IMR-90 (cell line): ENCODE results near the gene TRIM63. TPM values are rescaled to one million over a fixed set of nuclear protein-coding genes. Genes with fewer than 3 reads are reported as not detected.
A peak's percentile ranks its signal among the peaks of the same experiment; 100 is the strongest.

ENCODE experiments used
- ATAC-seq: fragments of 200-7000 bp; cut with Tn5 transposase; 2 replicates; pipeline ENCODE4 v1.9.1; 2020; ENCODE audit warnings: low read depth, mild to moderate bottlenecking, moderate library complexity
- BruUV-seq: library from RNA; stranded (reverse); fragments of 400-500 nt; replicated peaks from 2 replicates; lab custom pipeline; 2021; lab: Mats Ljungman, UMichigan
- CTCF ChIA-PET: fragments of 300-600 bp; formaldehyde crosslinking; extraction: SDS; loops from one replicate; lab custom pipeline; 2021; ENCODE audit warnings: antibody characterized with exemption; lab: Yijun Ruan, JAX
- POLR2A ChIA-PET: fragments of 300-600 bp; sonication (Branson Sonifier 250); formaldehyde crosslinking; loops from one replicate; lab custom pipeline; 2022; ENCODE audit warnings: antibody characterized with exemption; ENCODE audit not compliant: unreplicated experiment; lab: Charles Lee
- DNase-seq: peaks from one replicate; pipeline ENCODE4 v3.0.0; 2013
- H2AFZ ChIP-seq: replicated peaks from 2 replicates; pipeline ENCODE3; 2013; ENCODE audit warnings: low read length, mild to moderate bottlenecking; ENCODE audit not compliant: poor library complexity
- H2AK5ac ChIP-seq: 2 replicates; pipeline ENCODE4 v1.6.1; 2013; ENCODE audit warnings: low read depth, low read length, inconsistent platforms
- H2AK9ac ChIP-seq: replicated peaks from 2 replicates; pipeline ENCODE3; 2013; ENCODE audit warnings: mild to moderate bottlenecking, low read depth, low read length, moderate library complexity; ENCODE audit not compliant: poor library complexity
- H2BK120ac ChIP-seq: 2 replicates; pipeline ENCODE4 v1.6.1; 2013; ENCODE audit warnings: low read depth, low read length, inconsistent platforms
- H2BK15ac ChIP-seq: 3 replicates; pipeline ENCODE4 v1.6.1; 2013; ENCODE audit warnings: low read depth, low read length, inconsistent platforms
- H2BK20ac ChIP-seq: 2 replicates; pipeline ENCODE4 v1.6.1; 2013; ENCODE audit warnings: low read depth, mild to moderate bottlenecking, inconsistent platforms, low read length, moderate library complexity
- H2BK5ac ChIP-seq: 2 replicates; pipeline ENCODE4 v1.6.1; 2013; ENCODE audit warnings: mild to moderate bottlenecking, low read depth, low read length, inconsistent platforms; ENCODE audit not compliant: poor library complexity, severe bottlenecking
- H3K14ac ChIP-seq: replicated peaks from 2 replicates; pipeline ENCODE4 v1.6.1; 2013; ENCODE audit warnings: low read depth, low read length, inconsistent platforms
- H3K18ac ChIP-seq: 2 replicates; pipeline ENCODE4 v1.6.1; 2013; ENCODE audit warnings: low read depth, low read length, control low read depth
- H3K23ac ChIP-seq: 2 replicates; pipeline ENCODE4 v1.6.1; 2013; ENCODE audit warnings: low read depth, low read length, inconsistent platforms
- H3K27ac ChIP-seq: 2 replicates; pipeline ENCODE4 v1.5.1; 2013; ENCODE audit warnings: mild to moderate bottlenecking, control low read depth, low read length; ENCODE audit not compliant: insufficient read depth
- H3K27me3 ChIP-seq: 2 replicates; pipeline ENCODE4 v1.6.1; 2013; ENCODE audit warnings: low read length; ENCODE audit not compliant: control insufficient read depth, insufficient read depth
- H3K36me3 ChIP-seq: 2 replicates; pipeline ENCODE4 v1.6.1; 2013; ENCODE audit warnings: low read length, mixed read lengths; ENCODE audit not compliant: control insufficient read depth, insufficient read depth
- H3K4ac ChIP-seq: 2 replicates; pipeline ENCODE4 v1.6.1; 2013; ENCODE audit warnings: low read depth, low read length, inconsistent platforms
- H3K4me1 ChIP-seq: 2 replicates; pipeline ENCODE4 v1.6.1; 2013; ENCODE audit warnings: low read length, mixed read lengths; ENCODE audit not compliant: control insufficient read depth, insufficient read depth
- H3K4me2 ChIP-seq: 2 replicates; pipeline ENCODE4 v1.6.1; 2013; ENCODE audit warnings: low read depth, mild to moderate bottlenecking, control low read depth, low read length, moderate library complexity
- H3K4me3 ChIP-seq: 2 replicates; pipeline ENCODE4 v1.5.1; 2013; ENCODE audit warnings: low read depth, mild to moderate bottlenecking, control low read depth, low read length, moderate library complexity; ENCODE audit not compliant: insufficient read depth
- H3K56ac ChIP-seq: 2 replicates; pipeline ENCODE4 v1.6.1; 2013; ENCODE audit warnings: low read length, inconsistent platforms; ENCODE audit not compliant: insufficient read depth; ENCODE audit errors: extremely low read depth
- H3K79me1 ChIP-seq, 2 experiments: 2 replicates each; pipeline ENCODE4 v1.6.1; 2013; ENCODE audit warnings: low read length in 2 of 2, inconsistent platforms in 1 of 2, low read depth in 1 of 2
- H3K9ac ChIP-seq: 2 replicates; pipeline ENCODE4 v1.6.1; 2013; ENCODE audit warnings: low read depth, low read length, control low read depth
- H3K9me1 ChIP-seq: 2 replicates; pipeline ENCODE4 v1.6.1; 2013; ENCODE audit warnings: low read length, inconsistent platforms; ENCODE audit not compliant: insufficient read depth
- H3K9me3 ChIP-seq: 2 replicates; pipeline ENCODE4 v1.6.1; 2013; ENCODE audit warnings: low read length; ENCODE audit not compliant: control insufficient read depth, insufficient read depth
- H4K20me1 ChIP-seq: 2 replicates; pipeline ENCODE4 v1.6.1; 2013; ENCODE audit warnings: low read length, inconsistent platforms; ENCODE audit not compliant: insufficient read depth
- H4K5ac ChIP-seq: 2 replicates; pipeline ENCODE4 v1.6.1; 2013; ENCODE audit warnings: mild to moderate bottlenecking, low read depth, low read length, control low read depth
- H4K8ac ChIP-seq, 2 experiments: 2 replicates each; pipeline ENCODE4 v1.6.1; 2013; ENCODE audit warnings: low read depth in 2 of 2, low read length in 2 of 2, control low read depth in 1 of 2, inconsistent platforms in 1 of 2
- H4K91ac ChIP-seq: 2 replicates; pipeline ENCODE4 v1.6.1; 2013; ENCODE audit warnings: low read depth, low read length, inconsistent platforms; ENCODE audit not compliant: insufficient read depth
- BHLHE40 ChIP-seq: fragments of 150-350 bp; IDR thresholded peaks from 2 replicates; pipeline ENCODE4 v1.6.1; 2016; ENCODE audit warnings: mild to moderate bottlenecking, low read depth, low read length
- CEBPB ChIP-seq: IDR thresholded peaks from 2 replicates; pipeline ENCODE4 v1.6.1; 2012; ENCODE audit warnings: low read depth, low read length, improper control_type of control experiment
- CHD1 ChIP-seq: IDR thresholded peaks from 2 replicates; pipeline ENCODE4 v1.6.1; 2012; ENCODE audit warnings: low read depth, low read length, improper control_type of control experiment
- MAFK ChIP-seq: IDR thresholded peaks from 2 replicates; pipeline ENCODE4 v1.6.1; 2012; ENCODE audit warnings: low read depth, low read length, improper control_type of control experiment
- MXI1 ChIP-seq: IDR thresholded peaks from 2 replicates; pipeline ENCODE4 v1.6.1; 2012; ENCODE audit warnings: low read depth, mild to moderate bottlenecking, low read length, moderate library complexity, borderline replicate concordance
- NFE2L2 ChIP-seq: fragments of 150-350 bp; IDR thresholded peaks from 2 replicates; pipeline ENCODE4 v1.6.1; 2016; ENCODE audit warnings: low read depth, mild to moderate bottlenecking, low read length
- POLR2A ChIP-seq: IDR thresholded peaks from 2 replicates; pipeline ENCODE4 v1.6.1; 2012; ENCODE audit warnings: mild to moderate bottlenecking, low read depth, low read length
- RAD21 ChIP-seq: IDR thresholded peaks from 2 replicates; pipeline ENCODE4 v1.6.1; 2012; ENCODE audit warnings: low read length, improper control_type of control experiment
- RCOR1 ChIP-seq: IDR thresholded peaks from 2 replicates; pipeline ENCODE4 v1.6.1; 2012; ENCODE audit warnings: mild to moderate bottlenecking, low read length, improper control_type of control experiment; ENCODE audit not compliant: insufficient replicate concordance
- RFX5 ChIP-seq: IDR thresholded peaks from 2 replicates; pipeline ENCODE4 v1.8.0; 2012; ENCODE audit warnings: low read depth, mild to moderate bottlenecking, low read length, moderate library complexity
- SMC3 ChIP-seq: fragments of 150-350 bp; IDR thresholded peaks from 2 replicates; pipeline ENCODE4 v1.6.1; 2016; ENCODE audit warnings: low read depth, mild to moderate bottlenecking, antibody characterized with exemption, low read length, moderate library complexity
- WGBS, 2 experiments: methylation state at CpG; one replicate each; pipeline versions ENCODE4 v1.1.5 to v1.1.7; 2013; ENCODE audit warnings: missing lambda C conversion rate in 2 of 2; ENCODE audit not compliant: insufficient read length in 1 of 2; ENCODE audit errors: extremely low coverage in 2 of 2; 5-methylcytosine and 5-hydroxymethylcytosine counted together
- dilution Hi-C: fragments of 300-500 bp; cut with HindIII; formaldehyde crosslinking; loops from one replicate; pipeline ENCODE4 v1.14.3; 2018; ENCODE audit warnings: low sequenced_read_pairs; ENCODE audit not compliant: unreplicated experiment
- in situ Hi-C: fragments of 300-500 bp; cut with MboI; formaldehyde crosslinking; loops from 3 replicates; pipeline ENCODE4 v1.14.3; 2019; ENCODE audit warnings: low sequenced_read_pairs, inconsistent platforms, mixed read lengths
- intact Hi-C: fragments of 100-400 bp; cut with micrococcal nuclease; formaldehyde crosslinking; loops from 2 replicates; pipeline ENCODE4 v1.10.0; 2022
- polyA plus RNA-seq, 3 experiments: library from polyadenylated mRNA; depleted of rRNA; stranded (reverse); fragments of >200 nt; gene quantifications; 2 replicates each; pipeline ENCODE4 v1.2.3, GENCODE V29; 2012; ENCODE audit warnings: low replicate concordance in 1 of 3
- total RNA-seq: library from RNA; depleted of rRNA; stranded (reverse); fragments of >200 nt; gene quantifications from 2 replicates; pipeline ENCODE4 v1.2.3, GENCODE V29; 2012
- TF ChIP-seq, protein P1 (sequence below): fragments of 150-350 bp; IDR thresholded peaks from 2 replicates; pipeline ENCODE4 v1.6.1; 2016; ENCODE audit warnings: low read depth, mild to moderate bottlenecking, low read length, moderate library complexity, borderline replicate concordance

Gene TRIM63
- total and polyA plus RNA-seq, 2 of the 4 experiments (the other 2 are of a cell fraction) = not detected

GRCh38 chr1:26020941-26021646 is 46.3 kb downstream of the TRIM63 start:
- POLR2A ChIA-PET = no interaction called here
- Histone ChIP-seq H2BK20ac (peak overlapping the region; percentile 71; the same call in 1 of the 2 replicates), H2AK9ac (peak overlapping the region; percentile 89), H4K91ac (peak overlapping the region; percentile 62), H4K20me1 (no peaks in the 10 kb centered on the region), H3K56ac (no peak overlapping the region), H3K4me1 (peaks cover 30% of the 10 kb centered on the region), H3K36me3 (no peaks in the 10 kb centered on the region), H4K5ac (peak overlapping the region; percentile 69; the same call in 1 of the 2 replicates), H3K27ac (no peak overlapping the region; the same call in 1 of the 2 replicates), H3K9me1 (peaks cover 10% of the 10 kb centered on the region), H2AK5ac (peak overlapping the region; percentile 48), H2BK120ac (peak overlapping the region; percentile 69; the same call in 1 of the 2 replicates), H3K14ac (peak overlapping the region; percentile 46; the same call in 1 of the 2 replicates), H3K4me2 (0 out of 2 replicates have a peak overlapping the region, but pooled peaks have one; percentile 21), H2BK15ac (peak overlapping the region; percentile 20; the same call in 1 of the 3 replicates), H3K23ac (peak overlapping the region; percentile 29; the same call in 1 of the 2 replicates), H3K9me3 (no peaks in the 10 kb centered on the region), H3K18ac (no peak overlapping the region), H3K4ac (peak overlapping the region; percentile 60), H3K9ac (no peak overlapping the region), H3K27me3 (peaks cover 2% of the 10 kb centered on the region; the same call in 1 of the 2 replicates), H3K79me1 (no peaks in the 10 kb centered on the region), H3K4me3 (no peak overlapping the region), H2BK5ac (peak overlapping the region; percentile 42), H2AFZ (peak overlapping the region; percentile 93), H4K8ac (peak overlapping the region; percentile 75 to 87; a peak in 3 of 4 replicates)
- dilution Hi-C loops = no loop called here
- 70% methylated on average over 4 of the region's 6 CpGs; no CpG with 5 or more reads in 1 of the 2 experiments for WGBS, 2 experiments
- TF ChIP-seq SMC3 (no peak), RCOR1 (no peak), MAFK (no peak), CHD1 (no peak), BHLHE40 (no peak), RAD21 (no peak), MXI1 (no peak), RFX5 (no peak), CEBPB (no peak), POLR2A (no peak), NFE2L2 (no peak)
- TF ChIP-seq, protein P1, sequence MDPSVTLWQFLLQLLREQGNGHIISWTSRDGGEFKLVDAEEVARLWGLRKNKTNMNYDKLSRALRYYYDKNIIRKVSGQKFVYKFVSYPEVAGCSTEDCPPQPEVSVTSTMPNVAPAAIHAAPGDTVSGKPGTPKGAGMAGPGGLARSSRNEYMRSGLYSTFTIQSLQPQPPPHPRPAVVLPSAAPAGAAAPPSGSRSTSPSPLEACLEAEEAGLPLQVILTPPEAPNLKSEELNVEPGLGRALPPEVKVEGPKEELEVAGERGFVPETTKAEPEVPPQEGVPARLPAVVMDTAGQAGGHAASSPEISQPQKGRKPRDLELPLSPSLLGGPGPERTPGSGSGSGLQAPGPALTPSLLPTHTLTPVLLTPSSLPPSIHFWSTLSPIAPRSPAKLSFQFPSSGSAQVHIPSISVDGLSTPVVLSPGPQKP = no peak
- CTCF ChIA-PET = interaction anchor here (1.2 to 2.0 kb wide), 3 partner anchors 14 to 396 kb away, joined by 3 to 5 read pairs (median 5); no protein-coding TSS in a partner anchor
- intact Hi-C loops = no loop called here
- no TSS peak for BruUV-seq
- in situ Hi-C loops = no loop called here
- ATAC-seq (peak; percentile 4; the same call in 1 of the 2 replicates), DNase-seq (peak; percentile 31)
